GM03348 (cell line): ENCODE results near the gene NFIA.
"Not testable (repeated sequence)": the region's sequence is repeated elsewhere in the genome, so short reads cannot be mapped to it uniquely, and the experiment has no call there.

Source experiments
- DNase-seq: peaks from one replicate; pipeline ENCODE4 v3.0.0; 2012; ENCODE audit warnings: low spot score

Gene NFIA

DNA sequence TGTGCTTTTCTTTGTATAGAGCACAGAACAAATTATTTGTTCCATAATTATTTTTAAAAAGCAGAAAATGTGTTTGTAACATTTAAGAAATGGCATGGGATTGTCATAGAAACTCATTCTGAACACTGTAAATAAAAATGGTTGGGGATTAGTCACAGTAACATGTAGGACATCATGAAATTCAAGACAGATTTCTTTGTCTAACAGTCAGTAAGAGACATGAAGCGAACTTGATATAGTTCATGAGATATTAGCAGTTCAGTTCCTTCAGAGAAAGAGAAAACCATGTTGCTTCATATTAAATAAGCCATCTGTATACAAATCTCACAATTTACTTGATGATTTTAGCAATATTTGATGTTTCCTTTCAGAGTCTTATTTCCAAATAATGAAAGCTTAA lies 19.7 kb downstream of the NFIA start:
- no peak for DNase-seq

DNA sequence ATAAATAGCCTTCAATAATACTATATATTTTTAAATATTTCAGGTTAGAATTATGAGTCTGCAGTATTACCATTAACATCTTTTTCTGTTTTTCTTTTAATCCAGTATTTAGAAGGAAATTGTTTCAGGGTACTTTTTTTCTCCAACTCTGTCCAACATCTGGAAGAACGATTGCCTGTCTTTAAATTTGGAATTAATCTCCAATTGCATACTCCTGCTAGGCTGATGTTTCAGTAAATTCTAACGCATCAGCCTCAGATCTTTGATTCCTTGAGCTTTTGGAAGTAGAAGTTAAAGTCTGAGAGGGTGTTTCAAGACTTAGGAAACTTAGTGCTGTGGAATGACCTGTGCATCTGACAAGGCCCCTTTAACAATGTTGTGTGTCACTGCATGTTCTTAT lies 20.3 kb downstream of the NFIA start:
- DNase-seq, result no peak

DNA sequence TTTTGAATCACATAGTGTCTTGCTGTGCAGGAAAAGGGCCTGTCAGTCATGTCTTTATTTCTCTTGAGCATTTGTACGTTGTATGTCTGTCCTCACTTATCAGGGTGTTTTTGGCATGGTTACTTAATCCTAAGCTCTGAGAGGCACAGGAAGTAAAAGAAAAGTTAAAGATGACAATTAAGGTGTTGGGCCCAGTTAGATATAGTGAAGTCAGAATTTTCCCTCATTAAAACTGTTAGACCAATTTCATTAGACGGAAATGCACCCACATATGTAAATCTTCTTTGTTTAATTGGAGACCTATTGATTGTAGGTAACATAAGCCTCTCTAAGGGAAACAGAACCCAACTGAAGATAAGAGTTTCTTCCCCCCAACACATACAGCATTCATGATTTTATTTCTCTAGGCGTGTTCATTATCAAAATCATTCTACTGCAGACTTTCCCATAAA lies 21.9 kb downstream of the NFIA start:
- DNase-seq, result no peak

- no peak for DNase-seq
Observed at GRCh38 chr1:61107638-61108037, 25.3 kb downstream of the NFIA start.

GRCh38 chr1:61109158-61109557 lies 26.8 kb downstream of the NFIA start:
- no peak for DNase-seq

GRCh38 chr1:61109910-61110309 lies 27.5 kb downstream of the NFIA start:
- DNase-seq, result no peak

DNA sequence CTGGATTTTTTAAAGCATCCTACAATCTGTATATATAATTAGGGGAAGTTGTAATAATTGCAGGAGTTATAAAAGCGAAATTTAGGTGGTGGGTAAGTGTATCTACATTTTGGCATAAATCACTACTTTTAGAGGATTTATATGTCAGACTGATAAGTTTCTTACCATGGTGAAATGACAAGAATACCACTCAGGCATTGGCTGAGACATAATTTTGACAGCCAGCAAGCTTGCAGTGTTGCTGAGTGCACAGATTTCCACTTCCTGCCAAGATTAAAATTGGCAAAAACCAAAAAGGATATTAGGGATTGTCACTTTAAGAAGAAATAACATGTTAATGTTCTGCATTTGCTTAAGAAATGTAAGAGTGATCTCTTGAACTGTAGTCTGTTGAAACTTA lies 28.2 kb downstream of the NFIA start:
- DNase-seq, result no peak

DNA sequence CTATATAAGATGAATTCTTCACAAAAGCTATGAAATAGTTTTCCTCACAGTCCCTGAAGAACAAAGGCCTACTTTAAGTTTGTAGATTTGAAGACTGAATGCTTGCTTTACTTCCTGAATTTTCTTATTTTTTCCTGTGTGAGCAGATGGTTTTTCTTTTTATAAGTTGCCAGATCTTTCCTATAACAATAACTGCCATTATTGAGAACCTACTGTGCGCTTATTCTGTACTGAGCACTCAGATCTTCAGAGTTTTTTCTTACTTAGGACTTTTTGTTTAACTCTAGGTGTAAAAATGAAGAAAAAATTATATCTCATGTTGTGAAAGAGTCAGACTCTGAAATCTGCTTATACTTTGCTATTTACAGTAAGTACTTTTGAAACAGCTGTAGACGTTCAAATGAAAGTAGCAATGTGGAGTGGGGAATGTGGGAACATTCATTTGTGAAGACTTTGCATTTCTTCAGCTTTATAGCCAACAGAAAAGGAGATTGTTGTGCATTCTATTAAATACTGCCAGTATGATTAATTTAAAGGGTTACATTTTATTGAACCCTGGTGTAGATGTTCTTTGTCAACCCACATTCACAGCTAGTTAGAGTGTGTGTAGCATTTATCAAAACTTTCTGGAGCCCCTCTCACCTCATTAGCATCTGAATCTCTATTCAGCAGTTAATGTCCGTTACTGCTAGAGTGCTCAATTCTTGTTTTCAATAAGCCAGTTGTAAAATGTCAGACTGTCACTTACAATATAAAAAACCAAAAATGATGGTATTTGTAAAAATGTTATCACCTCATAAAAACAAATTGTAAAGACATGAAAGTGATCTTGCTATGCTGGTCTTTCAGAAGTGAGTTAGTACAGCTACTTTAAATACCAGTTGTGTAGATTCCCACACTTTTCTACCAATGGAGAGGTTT lies 29.0 kb downstream of the NFIA start:
- DNase-seq, result no peak

- no peak for DNase-seq
Observed at GRCh38 chr1:61114178-61114870, 32.0 kb downstream of the NFIA start.

DNA sequence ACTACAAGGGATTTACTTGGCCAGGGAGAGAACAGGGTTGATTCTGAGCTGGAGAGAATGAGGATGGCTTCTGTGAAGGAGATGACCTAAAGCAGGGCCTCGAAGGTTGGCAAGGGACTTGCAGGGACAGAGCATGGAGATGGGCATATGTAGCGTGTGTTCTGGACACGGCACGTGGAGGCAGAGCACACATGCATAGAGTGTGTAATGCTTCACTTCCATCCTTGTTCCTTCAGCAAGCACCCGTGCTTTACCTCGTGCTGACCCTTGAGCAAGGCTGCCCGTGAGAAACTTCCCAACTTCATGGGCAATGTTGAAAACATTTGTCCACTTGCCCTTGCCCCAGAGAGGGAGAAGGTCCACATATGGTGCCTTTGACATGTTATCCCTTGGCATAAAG lies 33.1 kb downstream of the NFIA start:
- no peak for DNase-seq

DNA sequence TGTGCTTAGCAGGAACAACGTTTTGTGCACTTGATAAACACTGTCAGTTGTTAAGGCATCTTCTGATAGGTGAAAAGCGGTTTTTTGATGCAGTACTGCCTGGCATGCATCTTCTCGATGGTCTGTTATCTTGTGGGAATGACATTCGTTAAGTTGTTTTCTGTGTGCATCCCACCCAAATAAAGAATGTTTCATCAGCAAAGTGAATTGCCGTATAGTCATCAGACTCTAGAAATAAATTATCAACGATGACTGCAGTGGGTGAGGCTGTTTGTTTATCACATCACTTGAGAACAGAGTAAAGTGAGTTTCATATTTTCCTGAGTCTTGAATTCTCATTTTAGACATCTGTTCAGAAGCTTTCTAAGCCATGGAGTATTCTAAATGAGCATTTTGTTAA lies 34.1 kb downstream of the NFIA start:
- no peak for DNase-seq

DNA sequence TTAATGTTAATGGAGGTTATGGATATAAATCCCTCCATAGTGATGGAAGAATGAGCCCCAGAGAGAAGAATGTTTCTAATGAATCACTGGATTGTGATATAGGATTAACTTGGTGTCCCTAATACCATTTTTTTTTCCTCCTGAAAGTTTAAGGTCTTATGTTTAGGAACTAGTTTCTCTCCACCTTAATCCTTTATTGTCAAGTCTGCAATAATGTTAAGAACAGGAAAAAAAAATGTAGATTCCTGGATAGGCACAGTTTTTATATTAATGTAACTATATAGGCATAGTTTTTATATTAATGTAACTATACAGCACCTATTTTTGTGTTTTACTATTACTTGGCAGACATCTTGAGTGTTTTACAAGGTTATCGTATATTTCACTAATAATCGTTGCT lies 34.9 kb downstream of the NFIA start:
- DNase-seq, result no peak

DNA sequence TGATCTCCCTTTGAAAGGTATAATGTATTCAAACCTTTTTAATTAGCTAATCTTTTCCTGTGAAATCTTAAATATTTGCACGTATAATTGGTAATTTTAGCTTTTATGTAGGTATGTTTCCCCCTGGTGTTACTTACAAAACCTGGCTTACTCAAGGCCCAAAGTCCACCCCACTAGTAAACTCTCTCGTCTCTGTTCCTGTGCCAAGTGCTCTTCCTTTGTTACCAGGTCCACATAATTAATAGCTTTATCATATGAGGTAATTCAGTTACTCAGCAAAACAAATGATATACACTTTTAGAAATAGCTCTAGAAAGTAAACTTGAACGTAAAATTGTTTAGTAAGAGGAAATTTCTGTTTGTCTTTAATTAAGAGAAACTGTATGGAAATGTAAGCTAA lies 36.7 kb downstream of the NFIA start:
- no peak for DNase-seq

DNA sequence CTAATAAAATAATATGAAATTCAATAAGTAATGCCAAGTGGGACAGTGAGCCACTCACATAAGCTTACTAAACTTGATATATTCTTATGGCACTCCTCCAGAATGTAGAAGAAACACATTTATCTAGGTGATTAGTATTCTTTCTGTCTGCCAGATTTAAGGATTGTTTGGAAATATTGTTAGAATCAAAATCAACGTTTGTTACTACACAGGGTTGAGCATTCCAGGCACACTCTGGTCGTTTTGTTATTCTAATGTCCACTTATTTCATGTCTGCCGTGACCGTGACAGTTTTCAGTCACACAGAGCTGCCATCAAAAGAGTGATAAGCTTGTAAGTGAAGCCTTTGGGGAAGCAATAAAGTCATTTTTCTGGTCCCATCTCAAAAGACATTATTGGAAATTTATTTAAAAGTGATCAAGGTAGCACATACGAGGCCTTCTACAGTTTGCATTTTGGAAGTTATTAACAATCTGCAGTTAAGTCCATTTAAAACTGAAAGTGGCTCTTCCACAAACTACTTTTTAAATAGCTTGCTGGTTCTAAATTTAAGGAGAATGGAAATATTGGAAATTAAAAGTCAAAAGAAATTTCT lies 38.0 kb downstream of the NFIA start:
- DNase-seq, result no peak

- peak; percentile 27 for DNase-seq
Observed at GRCh38 chr1:61120998-61121397, 38.6 kb downstream of the NFIA start.

- no peak for DNase-seq
Observed at GRCh38 chr1:61121631-61122030, 39.3 kb downstream of the NFIA start.

DNA sequence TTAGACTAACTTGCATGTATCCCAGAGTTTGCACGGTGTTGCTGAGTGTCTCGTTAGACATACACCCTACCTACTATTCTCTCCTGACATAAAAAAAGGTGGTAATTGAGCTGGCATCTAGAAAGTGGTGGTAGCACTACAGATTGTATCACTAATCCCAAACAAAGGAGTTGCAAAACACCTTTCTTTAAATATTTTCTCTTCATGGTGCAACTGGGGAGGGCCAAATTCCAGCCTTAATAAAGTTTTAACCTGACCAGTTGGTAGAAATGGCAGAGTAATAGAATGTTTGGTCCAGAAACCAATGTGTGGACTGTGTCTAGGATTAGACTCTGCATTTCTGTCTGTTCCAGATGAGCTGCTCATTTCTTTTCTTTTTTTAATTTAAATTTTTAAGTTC lies 40.0 kb downstream of the NFIA start:
- DNase-seq, result no peak

- no peak for DNase-seq
Observed at GRCh38 chr1:61123326-61123725, 41.0 kb downstream of the NFIA start.

DNA sequence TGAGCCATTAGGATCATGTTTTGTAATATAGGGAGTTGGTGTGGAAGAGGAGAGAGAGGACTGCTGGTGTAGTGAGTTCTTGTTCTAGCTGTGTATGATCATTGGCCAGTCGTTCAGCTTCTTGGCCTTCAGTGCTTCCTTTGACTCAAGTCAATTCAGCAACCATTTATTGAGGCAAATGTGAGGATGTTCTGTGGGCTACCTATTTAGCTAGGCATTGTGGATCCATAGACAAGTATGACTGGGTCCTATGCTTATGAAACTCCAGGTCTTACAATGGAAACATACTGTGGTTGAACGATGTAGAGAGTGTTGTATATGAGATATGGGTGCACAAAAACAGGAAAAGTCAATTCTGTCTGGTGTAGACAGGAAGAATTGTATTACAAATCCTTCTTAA lies 41.7 kb downstream of the NFIA start:
- DNase-seq, result no peak

GRCh38 chr1:61124696-61125095 lies 42.3 kb downstream of the NFIA start:
- DNase-seq, result no peak

DNA sequence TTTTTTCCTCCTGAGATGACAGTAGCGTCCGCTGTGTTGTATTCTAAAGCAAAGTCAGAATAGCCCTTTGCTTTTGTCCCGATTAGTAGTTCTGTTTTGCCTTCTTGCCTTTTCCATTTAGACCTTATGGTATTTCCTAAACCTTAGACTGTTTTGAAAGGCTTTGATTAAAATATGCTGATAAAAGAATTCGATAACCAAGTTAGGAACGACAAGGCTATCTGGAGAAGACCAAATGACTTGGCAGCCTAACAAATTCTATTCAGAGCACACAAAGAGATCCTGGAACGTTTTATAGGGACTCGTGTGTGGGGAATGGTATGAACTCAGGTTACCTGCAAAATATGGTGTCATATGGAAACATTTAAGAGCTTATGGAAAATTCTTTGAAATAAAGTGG lies 42.9 kb downstream of the NFIA start:
- no peak for DNase-seq

GRCh38 chr1:61125895-61126294 lies 43.5 kb downstream of the NFIA start:
- DNase-seq, result no peak

GRCh38 chr1:61126843-61127242 lies 44.5 kb downstream of the NFIA start:
- not testable (repeated sequence) for DNase-seq
